Coronary artery (tissue), 2 donors: ENCODE results near the gene PLA2G12B.
"Not testable (repeated sequence)": the region's sequence is repeated elsewhere in the genome, so short reads cannot be mapped to it uniquely, and the experiment has no call there.

Experiments used
- DNase-seq: peaks from one replicate; pipeline ENCODE4 v3.0.0-alpha.2; 2017; ENCODE audit warnings: low spot score
- H3K27ac ChIP-seq, 2 donors: fragments of 200-600 bp; sonication (generic); one replicate each; pipeline ENCODE4 v1.5.1; 2016 to 2019
- H3K4me3 ChIP-seq: fragments of 200-600 bp; sonication (generic); 2 replicates; pipeline ENCODE4 v1.5.1; 2016; ENCODE audit warnings: mild to moderate bottlenecking, moderate library complexity
- TF ChIP-seq, protein P1 (sequence below): fragments of 200-600 bp; sonication (generic); IDR thresholded peaks from one replicate; pipeline ENCODE4 v1.5.1; 2019; ENCODE audit warnings: antibody characterized with exemption

The PLA2G12B gene

DNA sequence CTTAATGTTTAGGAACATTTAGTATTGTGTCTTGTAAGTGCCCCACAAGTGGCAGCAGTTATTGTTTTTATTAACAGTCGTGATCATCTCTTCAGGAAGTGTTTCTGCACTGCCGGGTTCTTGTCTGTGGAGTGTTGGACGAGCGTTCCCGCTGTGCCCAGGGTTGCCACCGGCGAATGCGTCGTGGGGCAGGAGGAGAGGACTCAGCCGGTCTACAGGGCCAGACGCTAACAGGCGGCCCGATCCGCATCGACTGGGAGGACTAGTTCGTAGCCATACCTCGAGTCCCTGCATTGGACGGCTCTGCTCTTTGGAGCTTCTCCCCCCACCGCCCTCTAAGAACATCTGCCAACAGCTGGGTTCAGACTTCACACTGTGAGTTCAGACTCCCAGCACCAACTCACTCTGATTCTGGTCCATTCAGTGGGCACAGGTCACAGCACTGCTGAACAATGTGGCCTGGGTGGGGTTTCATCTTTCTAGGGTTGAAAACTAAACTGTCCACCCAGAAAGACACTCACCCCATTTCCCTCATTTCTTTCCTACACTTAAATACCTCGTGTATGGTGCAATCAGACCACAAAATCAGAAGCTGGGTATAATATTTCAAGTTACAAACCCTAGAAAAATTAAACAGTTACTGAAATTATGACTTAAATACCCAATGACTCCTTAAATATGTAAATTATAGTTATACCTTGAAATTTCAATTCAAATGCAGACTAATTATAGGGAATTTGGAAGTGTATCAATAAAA is 22.2 kb downstream of the PLA2G12B start:
- no peak for DNase-seq
- TF ChIP-seq, protein P1, sequence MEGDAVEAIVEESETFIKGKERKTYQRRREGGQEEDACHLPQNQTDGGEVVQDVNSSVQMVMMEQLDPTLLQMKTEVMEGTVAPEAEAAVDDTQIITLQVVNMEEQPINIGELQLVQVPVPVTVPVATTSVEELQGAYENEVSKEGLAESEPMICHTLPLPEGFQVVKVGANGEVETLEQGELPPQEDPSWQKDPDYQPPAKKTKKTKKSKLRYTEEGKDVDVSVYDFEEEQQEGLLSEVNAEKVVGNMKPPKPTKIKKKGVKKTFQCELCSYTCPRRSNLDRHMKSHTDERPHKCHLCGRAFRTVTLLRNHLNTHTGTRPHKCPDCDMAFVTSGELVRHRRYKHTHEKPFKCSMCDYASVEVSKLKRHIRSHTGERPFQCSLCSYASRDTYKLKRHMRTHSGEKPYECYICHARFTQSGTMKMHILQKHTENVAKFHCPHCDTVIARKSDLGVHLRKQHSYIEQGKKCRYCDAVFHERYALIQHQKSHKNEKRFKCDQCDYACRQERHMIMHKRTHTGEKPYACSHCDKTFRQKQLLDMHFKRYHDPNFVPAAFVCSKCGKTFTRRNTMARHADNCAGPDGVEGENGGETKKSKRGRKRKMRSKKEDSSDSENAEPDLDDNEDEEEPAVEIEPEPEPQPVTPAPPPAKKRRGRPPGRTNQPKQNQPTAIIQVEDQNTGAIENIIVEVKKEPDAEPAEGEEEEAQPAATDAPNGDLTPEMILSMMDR: no peak
- Histone ChIP-seq H3K27ac (no peak overlapping the region), H3K4me3 (no peak overlapping the region)

DNA sequence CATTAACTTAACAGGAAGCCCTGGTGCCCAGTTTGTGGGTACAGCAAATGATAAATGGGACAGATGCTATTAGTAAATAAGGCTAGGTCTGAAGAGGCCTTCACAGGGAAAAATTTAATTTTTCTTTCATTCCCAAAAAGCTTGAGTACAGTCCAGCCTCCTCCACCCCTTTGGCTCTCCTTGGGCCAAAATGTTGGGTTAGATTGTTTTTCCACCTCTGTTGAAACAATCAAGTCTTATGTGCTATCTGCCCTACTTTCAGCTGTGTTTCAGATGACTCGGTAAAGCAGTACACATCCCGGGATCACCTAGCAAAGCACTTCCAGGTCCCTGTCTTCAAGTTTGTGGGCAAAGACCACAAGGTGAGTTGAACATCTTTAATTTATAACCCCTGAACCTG is 24.3 kb downstream of the PLA2G12B start:
- Histone ChIP-seq H3K4me3 (no peak overlapping the region), H3K27ac (no peak overlapping the region)
- no peak for DNase-seq
- TF ChIP-seq, protein P1: no peak

DNA sequence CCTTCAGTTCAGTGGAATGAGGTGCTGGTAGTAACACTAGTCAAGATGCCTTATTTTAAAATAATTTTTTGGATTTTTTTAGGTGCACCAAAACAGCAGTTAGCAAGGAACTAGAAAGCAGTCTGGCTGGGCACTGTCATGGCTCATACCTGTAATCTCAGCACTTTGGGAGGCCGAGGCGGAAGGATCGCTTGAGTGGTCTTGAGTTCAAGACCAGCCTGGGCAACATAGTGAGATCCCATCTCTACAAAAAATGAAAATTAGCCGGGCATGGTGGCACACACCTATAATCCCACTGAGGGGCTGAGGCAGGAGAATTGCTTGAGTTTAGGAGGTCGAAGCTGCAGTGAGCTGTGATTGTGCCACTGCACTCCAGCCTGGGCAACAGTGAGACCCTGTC is 25.8 kb downstream of the PLA2G12B start:
- TF ChIP-seq, protein P1: no peak
- H3K27ac ChIP-seq: no peak overlapping the region
- DNase-seq: no peak
- H3K4me3 ChIP-seq: no peak overlapping the region

DNA sequence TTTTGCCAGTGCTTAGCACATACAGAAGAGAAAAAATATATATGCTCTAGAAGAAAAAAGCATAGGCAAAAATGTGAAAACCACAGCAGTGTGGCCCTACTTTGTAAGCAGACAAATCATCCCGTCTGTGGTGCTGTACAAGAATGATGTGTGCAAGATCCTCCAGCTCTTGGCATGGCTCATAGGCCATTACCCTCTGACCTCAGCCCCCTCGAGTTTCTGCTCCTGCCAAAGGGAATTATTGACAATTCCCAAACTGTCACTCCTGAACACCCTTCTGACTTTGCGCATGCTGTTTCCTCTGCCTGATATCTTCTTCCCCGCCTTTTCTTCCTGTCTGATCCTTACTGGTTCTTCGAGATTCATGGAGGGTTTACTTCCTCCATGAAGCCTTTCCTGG is 27.1 kb downstream of the PLA2G12B start:
- DNase-seq: no peak
- TF ChIP-seq, protein P1: no peak
- H3K4me3 ChIP-seq: no peak overlapping the region
- H3K27ac ChIP-seq: no peak overlapping the region

DNA sequence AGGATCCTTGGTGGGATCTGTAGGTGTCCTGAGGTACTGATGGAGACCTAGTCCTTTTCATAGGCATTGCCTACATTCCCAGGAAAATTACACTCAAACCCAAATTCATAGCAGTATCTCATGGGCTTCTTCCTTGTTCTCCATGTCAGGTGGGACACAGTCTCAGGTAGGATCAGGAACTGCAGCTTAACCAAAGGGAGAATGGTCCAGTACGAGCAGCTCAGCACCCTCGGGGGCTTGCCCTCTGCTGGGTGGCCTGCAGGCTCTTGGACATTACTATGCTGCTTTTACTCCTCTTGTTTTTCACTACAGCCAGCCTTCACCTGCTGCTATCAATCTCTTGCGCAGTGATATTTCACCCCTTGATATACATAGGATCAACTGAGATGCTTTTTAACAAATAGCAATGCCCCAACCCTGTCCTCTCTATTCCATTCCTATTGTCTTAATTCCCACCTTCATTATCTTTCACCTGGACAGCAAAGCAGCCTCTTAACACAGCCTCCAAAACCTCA is 28.6 kb downstream of the PLA2G12B start:
- DNase-seq: no peak
- TF ChIP-seq, protein P1: no peak
- no peak overlapping the region for H3K4me3 ChIP-seq
- no peak overlapping the region for H3K27ac ChIP-seq

DNA sequence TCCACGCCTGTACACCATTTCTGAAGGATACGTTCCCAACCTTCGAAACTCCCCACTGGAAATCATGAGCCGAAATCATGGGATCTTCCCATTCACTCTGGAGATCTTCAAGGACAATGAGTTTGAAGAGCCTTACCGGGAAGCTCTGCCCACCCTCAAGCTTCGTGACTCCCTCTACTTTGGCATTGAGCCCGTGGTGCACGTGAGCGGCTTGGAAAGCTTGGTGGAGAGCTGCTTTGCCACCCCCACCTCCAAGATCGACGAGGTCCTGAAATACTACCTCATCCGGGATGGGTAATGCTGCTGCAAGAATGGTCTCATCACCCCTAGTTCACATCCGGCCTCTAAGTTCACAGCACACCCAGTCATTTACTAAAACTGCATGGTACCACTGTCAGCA is 30.3 kb downstream of the PLA2G12B start:
- TF ChIP-seq, protein P1: no peak
- Histone ChIP-seq H3K4me3 (no peak overlapping the region), H3K27ac (no peak overlapping the region)
- DNase-seq: no peak

DNA sequence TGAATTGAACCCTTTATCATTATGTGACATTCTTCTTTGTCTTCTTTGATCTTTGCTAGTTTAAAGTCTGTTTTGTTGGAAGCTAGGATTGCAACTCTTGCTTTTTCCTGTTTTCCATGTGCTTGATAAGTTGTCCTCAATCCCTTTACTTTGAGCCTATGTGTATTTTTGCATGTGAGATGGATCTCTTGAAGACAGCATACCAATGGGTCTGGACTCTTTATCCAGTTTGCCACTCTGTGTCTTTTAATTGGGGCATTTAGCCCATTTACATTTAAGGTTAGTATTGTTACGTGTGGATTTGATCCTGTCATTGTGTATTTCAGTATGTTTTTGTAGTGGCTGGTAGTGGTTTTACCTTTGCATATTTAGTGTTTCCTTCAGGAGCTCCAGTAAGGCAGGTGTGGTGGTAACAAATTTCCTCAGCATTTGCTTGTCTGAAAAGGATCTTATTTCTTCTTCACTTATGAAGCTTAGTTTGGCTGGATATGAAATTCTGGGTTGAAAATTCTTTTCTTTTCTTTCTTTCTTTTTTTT is 33.4 kb downstream of the PLA2G12B start:
- not testable (repeated sequence) for DNase-seq

More for the DNA sequence above, 33.4 kb downstream of the PLA2G12B start:
- H3K27ac ChIP-seq, H3K4me3 ChIP-seq: not testable (repeated sequence)
